ENCODE data around the gene POU2F1. TPM values are rescaled to one million over a fixed set of nuclear protein-coding genes. Genes with fewer than 3 reads are reported as not detected.
"Not testable (repeated sequence)": the region's sequence is repeated elsewhere in the genome, so short reads cannot be mapped to it uniquely, and the experiment has no call there.

Gene POU2F1
- total and polyA plus RNA-seq, 5 donors from 2014 or later = 5.2 to 35.3 (median 10.0) TPM

GRCh38 chr1:167310732-167311131 lies 90.0 kb downstream of the POU2F1 start:
- peaks cover 0 to 6% (median 1%) of the 10 kb centered on the region in 7 donors for H3K9me3 Mint-ChIP-seq
- Histone ChIP-seq H3K36me3 (ENCODE audit: control insufficient read depth, insufficient read depth, low read length) (no peaks in the 10 kb centered on the region), H3K4me1 (ENCODE audit: control insufficient read depth, insufficient read depth, low read length, poor library complexity, severe bottlenecking) (no peaks in the 10 kb centered on the region), H3K27ac (ENCODE audit: insufficient read depth, low read length, poor library complexity, severe bottlenecking) (no peak overlapping the region), H3K4me3 (ENCODE audit: low read depth, low read length) (no peak overlapping the region), H3K27me3 (ENCODE audit: control insufficient read depth, insufficient read depth, low read length) (no peaks in the 10 kb centered on the region), H3K9me3 (ENCODE audit: control insufficient read depth in 2 of 2, low read length in 2 of 2) (peaks cover under 1 to 5% of the 10 kb centered on the region in 2 experiments)
- peaks cover 16 to 30% (median 25%) of the 10 kb centered on the region in 4 donors for H3K4me1 Mint-ChIP-seq
- H3K27me3 Mint-ChIP-seq = no peaks in the 10 kb centered on the region
- peaks cover 19% of the 10 kb centered on the region for H3K36me3 Mint-ChIP-seq
- DNase-seq (no peak), ATAC-seq (ENCODE audit: low read depth in 2 of 2) (no peak)
- H3K4me3 Mint-ChIP-seq = no peak overlapping the region
- H3K27ac Mint-ChIP-seq = no peak overlapping the region

- ATAC-seq (ENCODE audit: low read depth in 2 of 2) = peak; percentile 34 to 56
- H3K36me3 Mint-ChIP-seq = peaks cover 36% of the 10 kb centered on the region
- H3K27ac Mint-ChIP-seq = no peak overlapping the region
- peaks cover 9 to 27% (median 17%) of the 10 kb centered on the region in 4 donors for H3K4me1 Mint-ChIP-seq
- Histone ChIP-seq H3K27me3 (ENCODE audit: control insufficient read depth, insufficient read depth, low read length) (no peaks in the 10 kb centered on the region), H3K36me3 (ENCODE audit: control insufficient read depth, insufficient read depth, low read length) (no peaks in the 10 kb centered on the region), H3K4me1 (ENCODE audit: control insufficient read depth, insufficient read depth, low read length, poor library complexity, severe bottlenecking) (no peaks in the 10 kb centered on the region), H3K4me3 (ENCODE audit: low read depth, low read length) (no peak overlapping the region), H3K27ac (ENCODE audit: insufficient read depth, low read length, poor library complexity, severe bottlenecking) (no peak overlapping the region), H3K9me3 (ENCODE audit: control insufficient read depth in 2 of 2, low read length in 2 of 2) (peaks cover 12 to 15% of the 10 kb centered on the region in 2 experiments)
- peak in 1 of 3 donors; percentile 34 for DNase-seq
- no peaks in the 10 kb centered on the region for H3K27me3 Mint-ChIP-seq
- peaks cover 0 to 22% (median 6%) of the 10 kb centered on the region in 7 donors for H3K9me3 Mint-ChIP-seq
- H3K4me3 Mint-ChIP-seq = no peak overlapping the region
Observed at GRCh38 chr1:167312871-167313270, 92.2 kb downstream of the POU2F1 start.

- Mint-ChIP-seq H3K9me3 (peaks cover 8 to 40% (median 14%) of the 10 kb centered on the region in 7 donors), H3K4me3 (no peak overlapping the region), H3K4me1 (peaks cover 6 to 15% (median 10%) of the 10 kb centered on the region in 4 donors), H3K36me3 (peaks cover 53% of the 10 kb centered on the region), H3K27ac (no peak overlapping the region), H3K27me3 (no peaks in the 10 kb centered on the region)
- no peaks in the 10 kb centered on the region for H3K27me3 ChIP-seq (ENCODE audit: control insufficient read depth, insufficient read depth, low read length)
- ATAC-seq (ENCODE audit: low read depth in 2 of 2) (no peak), DNase-seq (no peak)
- peaks cover 18 to 21% of the 10 kb centered on the region in 2 experiments for H3K9me3 ChIP-seq (ENCODE audit: control insufficient read depth in 2 of 2, low read length in 2 of 2)
- H3K4me3 ChIP-seq (ENCODE audit: low read depth, low read length) = no peak overlapping the region
- no peaks in the 10 kb centered on the region for H3K36me3 ChIP-seq (ENCODE audit: control insufficient read depth, insufficient read depth, low read length)
- H3K4me1 ChIP-seq (ENCODE audit: control insufficient read depth, insufficient read depth, low read length, poor library complexity, severe bottlenecking) = no peaks in the 10 kb centered on the region
- H3K27ac ChIP-seq (ENCODE audit: insufficient read depth, low read length, poor library complexity, severe bottlenecking) = no peak overlapping the region
Observed at GRCh38 chr1:167314671-167315070, 94.0 kb downstream of the POU2F1 start.

DNA sequence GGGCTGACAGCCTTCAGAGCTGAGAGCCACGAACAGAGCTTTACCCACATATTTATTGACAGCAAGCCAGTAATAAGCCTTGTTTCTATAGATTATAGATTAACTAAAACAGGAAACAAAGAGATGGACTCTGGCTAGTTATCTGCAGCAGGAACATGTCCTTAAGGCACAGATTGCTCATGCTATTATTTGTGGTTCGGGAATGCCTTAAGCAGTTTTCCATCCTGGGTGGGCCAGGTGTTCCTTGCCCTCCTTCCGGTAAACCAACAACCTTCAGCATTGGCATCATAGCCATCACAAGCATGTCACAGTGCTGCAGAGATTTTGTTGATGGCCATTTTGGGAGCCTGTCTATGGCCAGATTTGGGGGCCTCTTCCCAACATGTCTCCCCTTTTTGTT lies 96.8 kb downstream of the POU2F1 start:
- DNase-seq (no peak), ATAC-seq (ENCODE audit: low read depth in 2 of 2) (no peak)
- Mint-ChIP-seq H3K4me1 (peaks cover 6 to 10% (median 8%) of the 10 kb centered on the region in 4 donors), H3K27me3 (no peaks in the 10 kb centered on the region), H3K9me3 (peaks cover 8 to 66% (median 27%) of the 10 kb centered on the region in 7 donors), H3K4me3 (no peak overlapping the region), H3K27ac (no peak overlapping the region), H3K36me3 (peaks cover 74% of the 10 kb centered on the region)
- Histone ChIP-seq H3K9me3 (ENCODE audit: control insufficient read depth in 2 of 2, low read length in 2 of 2) (peaks cover 38 to 49% of the 10 kb centered on the region in 2 experiments), H3K36me3 (ENCODE audit: control insufficient read depth, insufficient read depth, low read length) (no peaks in the 10 kb centered on the region), H3K27me3 (ENCODE audit: control insufficient read depth, insufficient read depth, low read length) (no peaks in the 10 kb centered on the region), H3K27ac (ENCODE audit: insufficient read depth, low read length, poor library complexity, severe bottlenecking) (no peak overlapping the region), H3K4me3 (ENCODE audit: low read depth, low read length) (no peak overlapping the region), H3K4me1 (ENCODE audit: control insufficient read depth, insufficient read depth, low read length, poor library complexity, severe bottlenecking) (no peaks in the 10 kb centered on the region)

- not testable (repeated sequence) for H3K27ac ChIP-seq (ENCODE audit: insufficient read depth, low read length, poor library complexity, severe bottlenecking); H3K27ac Mint-ChIP-seq; H3K27me3 ChIP-seq (ENCODE audit: control insufficient read depth, insufficient read depth, low read length); H3K36me3 ChIP-seq (ENCODE audit: control insufficient read depth, insufficient read depth, low read length); H3K4me1 Mint-ChIP-seq; DNase-seq; H3K4me1 ChIP-seq (ENCODE audit: control insufficient read depth, insufficient read depth, low read length, poor library complexity, severe bottlenecking); H3K27me3 Mint-ChIP-seq; H3K4me3 ChIP-seq (ENCODE audit: low read depth, low read length); H3K4me3 Mint-ChIP-seq; ATAC-seq (ENCODE audit: low read depth in 2 of 2)
- H3K9me3 Mint-ChIP-seq = peaks cover 5 to 79% (median 30%) of the 10 kb centered on the region in 7 donors
- peaks cover 51 to 66% of the 10 kb centered on the region in 2 experiments for H3K9me3 ChIP-seq (ENCODE audit: control insufficient read depth in 2 of 2, low read length in 2 of 2)
- H3K36me3 Mint-ChIP-seq = peaks cover 77% of the 10 kb centered on the region
Observed at GRCh38 chr1:167319206-167319605, 98.5 kb downstream of the POU2F1 start.

DNA sequence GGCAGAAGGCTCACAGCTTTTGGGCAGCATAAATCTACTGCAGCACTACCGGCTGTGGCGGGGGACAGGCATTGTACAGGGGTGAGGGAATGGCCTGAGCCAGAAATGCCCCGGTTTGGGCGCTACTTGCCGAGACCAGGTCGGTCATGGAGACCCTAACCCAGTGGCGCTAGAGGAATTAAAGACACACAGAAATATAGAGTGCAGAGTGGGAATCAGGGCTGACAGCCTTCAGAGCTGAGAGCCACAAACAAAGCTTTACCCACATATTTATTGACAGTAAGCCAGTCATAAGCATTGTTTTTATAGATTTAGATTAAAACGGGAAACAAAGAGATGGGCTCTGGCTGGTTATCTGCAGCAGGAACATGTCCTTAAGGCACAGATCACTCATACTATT lies 101.8 kb downstream of the POU2F1 start:
- H3K27me3 Mint-ChIP-seq = no peaks in the 10 kb centered on the region
- DNase-seq (no peak), ATAC-seq (ENCODE audit: low read depth in 2 of 2) (no peak)
- H3K4me3 ChIP-seq (ENCODE audit: low read depth, low read length) = no peak overlapping the region
- no peaks in the 10 kb centered on the region for H3K27me3 ChIP-seq (ENCODE audit: control insufficient read depth, insufficient read depth, low read length)
- peaks cover 0 to 4% (median 1%) of the 10 kb centered on the region in 4 donors for H3K4me1 Mint-ChIP-seq
- peaks cover 71% of the 10 kb centered on the region for H3K36me3 Mint-ChIP-seq
- H3K9me3 ChIP-seq (ENCODE audit: control insufficient read depth in 2 of 2, low read length in 2 of 2) = peaks cover 50 to 72% of the 10 kb centered on the region in 2 experiments
- H3K4me1 ChIP-seq (ENCODE audit: control insufficient read depth, insufficient read depth, low read length, poor library complexity, severe bottlenecking) = no peaks in the 10 kb centered on the region
- peaks cover 16% of the 10 kb centered on the region for H3K36me3 ChIP-seq (ENCODE audit: control insufficient read depth, insufficient read depth, low read length)
- peaks cover 4 to 70% (median 31%) of the 10 kb centered on the region in 7 donors for H3K9me3 Mint-ChIP-seq
- H3K27ac Mint-ChIP-seq = no peak overlapping the region
- no peak overlapping the region for H3K4me3 Mint-ChIP-seq
- H3K27ac ChIP-seq (ENCODE audit: insufficient read depth, low read length, poor library complexity, severe bottlenecking) = no peak overlapping the region

DNA sequence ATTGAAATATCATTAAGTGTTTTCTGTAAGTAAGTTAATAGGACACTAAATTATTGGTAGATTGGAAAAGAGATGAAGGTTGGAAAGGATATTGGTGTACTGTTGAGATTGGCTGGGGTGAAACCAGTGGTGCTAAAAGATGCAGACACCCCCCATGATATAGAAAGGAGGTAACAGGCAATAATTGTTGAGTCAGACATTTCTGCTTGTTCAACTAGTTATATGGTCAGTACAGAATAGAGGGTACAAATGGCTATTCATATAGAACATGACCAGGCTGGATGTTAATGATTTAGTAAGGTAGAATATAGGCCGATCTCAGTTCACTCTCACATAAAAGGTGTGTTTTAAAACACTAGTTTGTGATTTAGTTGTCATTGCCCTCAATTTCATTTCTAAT lies 104.5 kb downstream of the POU2F1 start:
- no peak for DNase-seq
- no peaks in the 10 kb centered on the region for H3K4me1 ChIP-seq (ENCODE audit: control insufficient read depth, insufficient read depth, low read length, poor library complexity, severe bottlenecking)
- no peaks in the 10 kb centered on the region for H3K27me3 ChIP-seq (ENCODE audit: control insufficient read depth, insufficient read depth, low read length)
- no peak overlapping the region for H3K27ac ChIP-seq (ENCODE audit: insufficient read depth, low read length, poor library complexity, severe bottlenecking)
- H3K9me3 Mint-ChIP-seq = peaks cover 0 to 44% (median 22%) of the 10 kb centered on the region in 7 donors
- ATAC-seq (ENCODE audit: low read depth in 2 of 2) = no peak
- peak overlapping the region in 1 of 3 donors; percentile 23 for H3K27ac Mint-ChIP-seq
- H3K9me3 ChIP-seq (ENCODE audit: control insufficient read depth in 2 of 2, low read length in 2 of 2) = peaks cover 41 to 57% of the 10 kb centered on the region in 2 experiments
- H3K4me3 ChIP-seq (ENCODE audit: low read depth, low read length) = no peak overlapping the region
- H3K4me3 Mint-ChIP-seq = no peak overlapping the region
- H3K4me1 Mint-ChIP-seq = peaks cover 8 to 17% (median 10%) of the 10 kb centered on the region in 4 donors
- peaks cover 16% of the 10 kb centered on the region for H3K36me3 ChIP-seq (ENCODE audit: control insufficient read depth, insufficient read depth, low read length)
- peaks cover 47% of the 10 kb centered on the region for H3K36me3 Mint-ChIP-seq
- H3K27me3 Mint-ChIP-seq = no peaks in the 10 kb centered on the region

DNA sequence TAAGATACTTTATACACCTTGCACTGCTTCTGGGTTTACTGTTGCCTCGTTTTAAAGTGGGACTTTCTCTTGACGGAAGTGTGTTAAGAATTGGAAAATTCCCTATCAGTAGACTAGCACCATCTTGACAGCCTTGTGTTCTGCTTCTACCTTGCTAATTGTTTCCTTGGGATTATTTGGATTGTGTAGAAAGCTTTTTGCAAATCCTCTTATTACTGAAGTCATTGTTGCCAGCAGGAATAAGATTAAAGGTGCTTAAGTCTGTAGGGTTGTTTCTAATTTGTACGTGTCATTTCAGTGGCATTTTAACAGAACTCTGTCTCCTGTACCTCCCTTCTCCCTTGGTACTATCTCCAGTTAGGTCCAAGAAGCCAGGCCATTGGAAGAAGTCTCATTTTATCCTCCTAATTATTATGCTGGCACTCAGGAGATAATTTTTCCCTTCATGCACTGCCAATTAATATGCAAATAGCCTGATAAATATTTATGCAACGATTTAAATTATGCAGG lies 107.7 kb downstream of the POU2F1 start:
- H3K4me3 Mint-ChIP-seq = no peak overlapping the region
- no peak for ATAC-seq (ENCODE audit: low read depth in 2 of 2)
- peak overlapping the region in 1 of 3 donors; percentile 21 for H3K27ac Mint-ChIP-seq
- Histone ChIP-seq H3K36me3 (ENCODE audit: control insufficient read depth, insufficient read depth, low read length) (peaks cover 15% of the 10 kb centered on the region), H3K27ac (ENCODE audit: insufficient read depth, low read length, poor library complexity, severe bottlenecking) (no peak overlapping the region), H3K4me1 (ENCODE audit: control insufficient read depth, insufficient read depth, low read length, poor library complexity, severe bottlenecking) (peaks cover 6% of the 10 kb centered on the region), H3K4me3 (ENCODE audit: low read depth, low read length) (no peak overlapping the region), H3K27me3 (ENCODE audit: control insufficient read depth, insufficient read depth, low read length) (no peaks in the 10 kb centered on the region), H3K9me3 (ENCODE audit: control insufficient read depth in 2 of 2, low read length in 2 of 2) (peaks cover 12 to 25% of the 10 kb centered on the region in 2 experiments)
- H3K4me1 Mint-ChIP-seq = peaks cover 34 to 40% (median 36%) of the 10 kb centered on the region in 4 donors
- H3K9me3 Mint-ChIP-seq = peaks cover 0 to 14% (median 4%) of the 10 kb centered on the region in 7 donors
- peaks cover 29% of the 10 kb centered on the region for H3K36me3 Mint-ChIP-seq
- H3K27me3 Mint-ChIP-seq = no peaks in the 10 kb centered on the region
- no peak for DNase-seq

Data from CD4-positive, CD25-positive, alpha-beta regulatory T cell (primary cell).